Aorta (tissue), 5 donors: ENCODE data around the gene PLEK2. TPM values are rescaled to one million over a fixed set of nuclear protein-coding genes. Genes with fewer than 3 reads are reported as not detected.
"Not testable (repeated sequence)": the region's sequence is repeated elsewhere in the genome, so short reads cannot be mapped to it uniquely, and the experiment has no call there.

Experiments used
- ATAC-seq: fragments of 200-7000 bp; cut with Tn5 transposase; one replicate; pipeline ENCODE4 v1.9.1; 2022; ENCODE audit warnings: moderate library complexity; ENCODE audit not compliant: low FRiP score
- DNase-seq, 2 donors: peaks; one replicate each; pipeline ENCODE4 v3.0.0-alpha.2; 2020
- H3K27ac ChIP-seq, 2 donors: one replicate each; pipeline ENCODE4 v1.5.1; 2013; ENCODE audit warnings: low read length in 2 of 2, mild to moderate bottlenecking in 2 of 2, moderate library complexity in 2 of 2, control low read depth in 1 of 2, inconsistent platforms in 1 of 2, low read depth in 1 of 2
- H3K27me3 ChIP-seq, 2 donors: one replicate each; pipeline ENCODE4 v1.6.1; 2013; ENCODE audit warnings: control low read depth in 1 of 2, low read length in 1 of 2, mild to moderate bottlenecking in 1 of 2, moderate library complexity in 1 of 2; ENCODE audit not compliant: insufficient read depth in 2 of 2, control insufficient read depth in 1 of 2
- H3K36me3 ChIP-seq, 2 donors: one replicate each; pipeline ENCODE4 v1.6.1; 2013; ENCODE audit warnings: control low read depth in 1 of 2, low read length in 1 of 2, mild to moderate bottlenecking in 1 of 2; ENCODE audit not compliant: insufficient read depth in 2 of 2, control insufficient read depth in 1 of 2
- H3K4me1 ChIP-seq, 2 donors: one replicate each; pipeline ENCODE4 v1.6.1; 2013; ENCODE audit warnings: low read length in 2 of 2, control low read depth in 1 of 2, mild to moderate bottlenecking in 1 of 2, moderate library complexity in 1 of 2; ENCODE audit not compliant: insufficient read depth in 2 of 2, control insufficient read depth in 1 of 2
- H3K4me3 ChIP-seq, 2 donors: one replicate each; pipeline ENCODE4 v1.5.1; 2013; ENCODE audit warnings: low read length in 2 of 2, control low read depth in 1 of 2, mild to moderate bottlenecking in 1 of 2
- H3K9me3 ChIP-seq: one replicate; pipeline ENCODE4 v1.6.1; 2013; ENCODE audit warnings: mild to moderate bottlenecking, low read length; ENCODE audit not compliant: control insufficient read depth
- WGBS, 2 donors: extraction: QIAGEN DNeasy Blood & Tissue Kit; methylation state at CpG; one replicate each; pipeline ENCODE4 v1.1.7; 2013; 5-methylcytosine and 5-hydroxymethylcytosine counted together
- intact Hi-C, 2 donors: fragments of 100-400 bp; cut with DNase I; formaldehyde crosslinking; loops; one replicate each; pipeline versions ENCODE4 v1.14.2 to v1.15.0; 2022
- microRNA-seq, 2 donors: library from miRNA; unstranded; fragments of <30 nt; microRNA quantifications; one replicate each; pipeline ENCODE4 v1.2.0, GENCODE V29; 2020
- polyA plus RNA-seq, 2 donors: library from polyadenylated mRNA; stranded (reverse); fragments of 200-250 nt; gene quantifications; one replicate each; pipeline ENCODE4 v1.2.3, GENCODE V29; 2013
- total RNA-seq, 2 donors: library from RNA; stranded (reverse); fragmentation: NEBNext Ultra II Directional; extraction: Animal tissue kit (Norgen Biotek cat#: 25700); gene quantifications; one replicate each; pipeline ENCODE4 v1.2.1, GENCODE V29; 2021
- donor health status: healthy with polysubstance abuse.
- donor health status: Bipolar disorder and iron deficiency.
- donor health status: DM: no; HTN: no; CAD: no.
- donor health status: DM: no; HTN: no; CAD: no.
- donor health status: DM: yes; HTN: yes; CAD: no.

Gene PLEK2
- total and polyA plus RNA-seq, 4 donors, result 0.87 to 5.3 (median 1.6) TPM

DNA sequence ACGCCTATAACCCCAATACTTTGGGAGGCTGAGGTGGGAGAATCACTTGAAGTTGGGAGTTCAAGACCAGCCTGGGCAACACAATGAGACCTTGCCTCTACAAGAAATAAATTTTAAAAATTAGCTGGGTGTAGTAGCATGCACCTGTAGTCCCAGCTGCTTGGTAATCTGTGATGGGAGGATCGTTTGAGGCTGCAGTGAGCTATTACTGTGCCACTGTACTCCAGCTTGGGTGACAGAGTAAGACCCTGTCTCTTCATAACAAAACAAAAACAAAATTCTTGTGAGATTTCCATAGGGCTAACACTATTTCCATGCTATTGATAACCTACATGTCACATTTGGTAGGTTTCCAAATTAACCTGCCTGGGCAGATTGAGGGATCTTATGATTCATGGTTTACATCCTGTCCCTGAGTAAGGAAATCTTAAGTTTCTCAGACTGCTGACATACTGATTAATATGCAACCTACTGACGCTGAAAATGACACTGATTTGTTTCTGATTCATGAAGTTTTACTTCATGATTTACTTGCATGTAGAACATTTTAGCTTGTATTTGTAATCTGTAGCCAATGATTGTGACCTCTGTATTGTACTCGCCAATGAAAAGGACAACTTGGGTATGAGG lies 68.2 kb downstream of the PLEK2 start:
- Histone ChIP-seq H3K27ac (no peak overlapping the region), H3K27me3 (peaks cover 0 to 2% of the 10 kb centered on the region in 2 donors), H3K4me1 (no peaks in the 10 kb centered on the region), H3K4me3 (no peak overlapping the region), H3K36me3 (peaks cover 3 to 6% of the 10 kb centered on the region in 2 donors), H3K9me3 (no peaks in the 10 kb centered on the region)
- ATAC-seq (no peak), DNase-seq (no peak)
- WGBS, 2 donors, result 84 to 87% methylated on average over 4 of the region's 4 CpGs
- intact Hi-C loops, result no loop called here

DNA sequence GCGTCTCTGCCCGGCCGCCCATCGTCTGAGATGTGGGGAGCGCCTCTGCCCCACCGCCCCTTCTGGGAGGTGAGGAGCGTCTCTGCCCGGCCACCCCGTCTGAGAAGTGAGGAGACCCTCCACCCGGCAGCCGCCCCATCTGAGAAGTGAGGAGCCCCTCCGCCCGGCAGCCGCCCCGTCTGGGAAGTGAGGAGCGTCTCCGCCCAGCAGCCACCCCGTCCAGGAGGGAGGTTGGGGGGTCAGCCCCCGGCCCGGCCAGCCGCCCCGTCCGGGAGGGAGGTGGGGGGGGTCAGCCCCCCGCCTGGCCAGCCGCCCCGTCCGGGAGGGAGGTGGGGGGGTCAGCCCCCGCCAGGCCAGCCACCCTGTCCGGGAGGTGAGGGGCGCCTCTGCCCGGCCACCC lies 70.7 kb downstream of the PLEK2 start:
- DNase-seq, intact Hi-C loops: not testable (repeated sequence)

More for the DNA sequence above, 70.7 kb downstream of the PLEK2 start:
- H3K9me3 ChIP-seq, H3K27ac ChIP-seq, H3K27me3 ChIP-seq, H3K36me3 ChIP-seq, H3K4me3 ChIP-seq, H3K4me1 ChIP-seq, ATAC-seq: not testable (repeated sequence)
- 96 to 99% methylated on average over 19 to 31 of the region's 31 CpGs for WGBS, 2 donors

Small RNA genes lying within 50 kb of the gene (microRNA-seq; reads per million reads assigned to microRNA genes)
- gene MIR5694, result 0 reads per million in 2 donors

Other genes with a start within 250 kb of the PLEK2 start
- gene GARIN2, start 222.7 kb downstream of the PLEK2 start, total RNA-seq, result under 1 TPM in 1 of 2 donors, not detected in 1; 0.45 TPM
- under 1 TPM in 1 of 2 donors, not detected in 1; 0.13 TPM for gene GARIN2, start 222.7 kb downstream of the PLEK2 start, polyA plus RNA-seq
- 10 to 100 TPM; 24.9 to 26.8 TPM for gene PALS1, start 170.7 kb downstream of the PLEK2 start, total RNA-seq
- gene PALS1, start 170.7 kb downstream of the PLEK2 start, polyA plus RNA-seq, result 10 to 100 TPM in 1 of 2 donors, 1 to 10 TPM in 1; 7.4 to 10.4 TPM
- gene ATP6V1D, start 52.4 kb downstream of the PLEK2 start, total RNA-seq, result 10 to 100 TPM; 47.7 to 50.3 TPM
- 10 to 100 TPM; 37.6 to 65.4 TPM for gene ATP6V1D, start 52.4 kb downstream of the PLEK2 start, polyA plus RNA-seq
- gene EIF2S1, start 51.8 kb downstream of the PLEK2 start, total RNA-seq, result 10 to 100 TPM; 56.8 to 61.4 TPM
- 10 to 100 TPM; 53.8 to 81.0 TPM for gene EIF2S1, start 51.8 kb downstream of the PLEK2 start, polyA plus RNA-seq
- gene TMEM229B, start 76.6 kb upstream of the PLEK2 start, total RNA-seq, result 1 to 10 TPM; 2.2 to 4.8 TPM
- gene TMEM229B, start 76.6 kb upstream of the PLEK2 start, polyA plus RNA-seq, result 1 to 10 TPM in 1 of 2 donors, under 1 TPM in 1; 0.28 to 2.4 TPM
- gene PLEKHH1, start 121.1 kb upstream of the PLEK2 start, total RNA-seq, result 1 to 10 TPM; 1.6 to 3.9 TPM
- 10 to 100 TPM in 1 of 2 donors, under 1 TPM in 1; 0.59 to 14.0 TPM for gene PLEKHH1, start 121.1 kb upstream of the PLEK2 start, polyA plus RNA-seq
- 10 to 100 TPM; 17.9 to 18.0 TPM for gene PIGH, start 188.1 kb upstream of the PLEK2 start, total RNA-seq
- 10 to 100 TPM; 16.3 to 35.7 TPM for gene PIGH, start 188.1 kb upstream of the PLEK2 start, polyA plus RNA-seq
- 1 to 10 TPM; 4.1 to 8.5 TPM for gene ARG2, start 207.8 kb upstream of the PLEK2 start, total RNA-seq
- gene ARG2, start 207.8 kb upstream of the PLEK2 start, polyA plus RNA-seq, result 1 to 10 TPM; 4.8 to 7.4 TPM